H9 (cell line): ENCODE data around the gene RBM27. TPM values are rescaled to one million over a fixed set of nuclear protein-coding genes. Genes with fewer than 3 reads are reported as not detected.

Experiments
- DNase-seq: peaks from one replicate; pipeline ENCODE4 v3.0.0-alpha.2; 2017
- H2AFZ ChIP-seq: one replicate; pipeline ENCODE4 v1.6.1; 2013; ENCODE audit warnings: mild to moderate bottlenecking, low read length, control low read depth, moderate library complexity
- H2AK5ac ChIP-seq: 2 replicates; pipeline ENCODE4 v1.6.1; 2013; ENCODE audit warnings: low read length, control low read depth, mixed read lengths; ENCODE audit not compliant: insufficient read length
- H2BK120ac ChIP-seq: one replicate; pipeline ENCODE4 v1.6.1; 2013; ENCODE audit warnings: low read depth, mild to moderate bottlenecking, low read length, control low read depth, inconsistent platforms; ENCODE audit not compliant: poor library complexity, severe bottlenecking
- H2BK12ac ChIP-seq: 2 replicates; pipeline ENCODE4 v1.6.1; 2013; ENCODE audit warnings: low read length, control low read depth, mixed read lengths, low read depth; ENCODE audit not compliant: insufficient read length
- H2BK15ac ChIP-seq: 2 replicates; pipeline ENCODE4 v1.6.1; 2013; ENCODE audit warnings: low read depth, low read length, control low read depth
- H2BK20ac ChIP-seq: one replicate; pipeline ENCODE4 v1.6.1; 2013; ENCODE audit warnings: low read depth, mild to moderate bottlenecking, low read length, control low read depth, inconsistent platforms; ENCODE audit not compliant: poor library complexity, severe bottlenecking
- H2BK5ac ChIP-seq: 2 replicates; pipeline ENCODE4 v1.6.1; 2013; ENCODE audit warnings: low read length, control low read depth, mixed read lengths; ENCODE audit not compliant: insufficient read length
- H3K14ac ChIP-seq: 2 replicates; pipeline ENCODE4 v1.6.1; 2013; ENCODE audit warnings: low read length, control low read depth; ENCODE audit not compliant: insufficient read depth
- H3K18ac ChIP-seq: 2 replicates; pipeline ENCODE4 v1.6.1; 2013; ENCODE audit warnings: low read depth, mild to moderate bottlenecking, mixed read lengths, low read length, control low read depth; ENCODE audit not compliant: insufficient read length
- H3K23ac ChIP-seq: 2 replicates; pipeline ENCODE4 v1.6.1; 2013; ENCODE audit warnings: low read length, control low read depth, mixed read lengths, low read depth; ENCODE audit not compliant: insufficient read length
- H3K23me2 ChIP-seq: 2 replicates; pipeline ENCODE4 v1.6.1; 2013; ENCODE audit warnings: low read depth, mild to moderate bottlenecking, mixed read lengths, low read length, control low read depth; ENCODE audit not compliant: insufficient read length, poor library complexity, severe bottlenecking
- H3K27ac ChIP-seq: 2 replicates; pipeline ENCODE4 v1.5.1; 2013; ENCODE audit warnings: low read length, control low read depth, mixed read lengths, low read depth; ENCODE audit not compliant: insufficient read length
- H3K27me3 ChIP-seq: 2 replicates; pipeline ENCODE4 v1.6.1; 2013; ENCODE audit warnings: low read length, control low read depth, inconsistent platforms; ENCODE audit not compliant: insufficient read depth
- H3K4ac ChIP-seq: 2 replicates; pipeline ENCODE4 v1.6.1; 2013; ENCODE audit warnings: low read depth, mild to moderate bottlenecking, control low read depth, inconsistent platforms, low read length, moderate library complexity
- H3K4me1 ChIP-seq: 2 replicates; pipeline ENCODE4 v1.6.1; 2013; ENCODE audit warnings: low read length, control low read depth, inconsistent platforms; ENCODE audit not compliant: insufficient read depth
- H3K4me2 ChIP-seq: 2 replicates; pipeline ENCODE4 v1.6.1; 2013; ENCODE audit warnings: low read length, control low read depth, mixed read lengths; ENCODE audit not compliant: insufficient read length, insufficient read depth
- H3K56ac ChIP-seq: 2 replicates; pipeline ENCODE4 v1.6.1; 2013; ENCODE audit warnings: low read depth, mild to moderate bottlenecking, mixed read lengths, low read length, control low read depth; ENCODE audit not compliant: insufficient read length
- H3K79me1 ChIP-seq: 2 replicates; pipeline ENCODE4 v1.6.1; 2013; ENCODE audit warnings: low read depth, mild to moderate bottlenecking, moderate library complexity, low read length, control low read depth, inconsistent platforms; ENCODE audit not compliant: insufficient read depth, poor library complexity, severe bottlenecking
- H3K79me2 ChIP-seq: 2 replicates; pipeline ENCODE4 v1.6.1; 2013; ENCODE audit warnings: low read length, control low read depth, inconsistent platforms; ENCODE audit not compliant: insufficient read depth
- H3K9ac ChIP-seq: 2 replicates; pipeline ENCODE4 v1.6.1; 2013; ENCODE audit warnings: low read length, control low read depth, mixed read lengths; ENCODE audit not compliant: insufficient read length; ENCODE audit errors: extremely low read depth
- H3K9me3 ChIP-seq: one replicate; pipeline ENCODE4 v1.6.1; 2013; ENCODE audit warnings: low read depth, low read length, inconsistent platforms; ENCODE audit not compliant: control insufficient read depth
- H3T11ph ChIP-seq: one replicate; pipeline ENCODE4 v1.6.1; 2013; ENCODE audit warnings: mild to moderate bottlenecking, low read length, control low read depth, inconsistent platforms
- H4K20me1 ChIP-seq: one replicate; pipeline ENCODE4 v1.6.1; 2013; ENCODE audit not compliant: control insufficient read depth, insufficient read length, insufficient read depth
- H4K5ac ChIP-seq: 2 replicates; pipeline ENCODE4 v1.6.1; 2013; ENCODE audit warnings: low read depth, mild to moderate bottlenecking, mixed read lengths, low read length, control low read depth; ENCODE audit not compliant: insufficient read length
- H4K8ac ChIP-seq: replicated peaks from 2 replicates; pipeline ENCODE4 v1.6.1; 2013; ENCODE audit warnings: low read length, control low read depth, mixed read lengths, low read depth; ENCODE audit not compliant: insufficient read length
- H4K91ac ChIP-seq: 2 replicates; pipeline ENCODE4 v1.6.1; 2013; ENCODE audit warnings: low read depth, mild to moderate bottlenecking, moderate library complexity, mixed read lengths, low read length, control low read depth; ENCODE audit not compliant: insufficient read length
- H3K27ac Mint-ChIP-seq, 3 experiments: 2 replicates in 2 of 3; 3 replicates in 1 of 3; pipeline ENCODE4 v1.8.0; 2020 to 2021; ENCODE audit warnings: mixed read lengths in 3 of 3, mild to moderate bottlenecking in 1 of 3, moderate library complexity in 1 of 3
- H3K27me3 Mint-ChIP-seq: 2 replicates; pipeline ENCODE4 v1.8.0; 2021; ENCODE audit warnings: low read depth, mild to moderate bottlenecking, moderate library complexity, mixed read lengths
- H3K36me3 Mint-ChIP-seq, 3 experiments: 2 replicates in 2 of 3; 3 replicates in 1 of 3; pipeline ENCODE4 v1.8.0; 2020 to 2021; ENCODE audit warnings: low read depth in 3 of 3, mixed read lengths in 3 of 3; ENCODE audit not compliant: insufficient read depth in 1 of 3
- H3K4me1 Mint-ChIP-seq, 2 experiments: 2 replicates each; pipeline ENCODE4 v1.8.0; 2020; ENCODE audit warnings: mixed read lengths in 2 of 2
- H3K4me3 Mint-ChIP-seq, 2 experiments: 2 replicates in 1 of 2; 3 replicates in 1 of 2; pipeline ENCODE4 v1.8.0; 2020 to 2021; ENCODE audit warnings: mild to moderate bottlenecking in 2 of 2, mixed read lengths in 2 of 2, moderate library complexity in 1 of 2
- H3K9me3 Mint-ChIP-seq, 2 experiments: 2 replicates in 1 of 2; 3 replicates in 1 of 2; pipeline ENCODE4 v1.8.0; 2020; ENCODE audit warnings: mild to moderate bottlenecking in 2 of 2, mixed read lengths in 2 of 2, moderate library complexity in 1 of 2
- WGBS: extraction: QIAGEN DNeasy Blood & Tissue Kit; methylation state at CpG from one replicate; pipeline ENCODE4 v1.1.7; 2013; ENCODE audit warnings: missing lambda C conversion rate, low lambda C conversion rate, mixed read lengths; ENCODE audit not compliant: insufficient read length; ENCODE audit errors: extremely low coverage; 5-methylcytosine and 5-hydroxymethylcytosine counted together
- total RNA-seq: library from RNA; stranded (reverse); gene quantifications from 2 replicates; pipeline ENCODE4 v1.2.1, GENCODE V29; 2021
- TF ChIP-seq, protein P1 (sequence below): fragments of 200-600 bp; sonication (generic); conservative IDR thresholded peaks from 3 replicates; pipeline ENCODE4 v1.8.0; 2021; ENCODE audit warnings: antibody characterized with exemption, mild to moderate bottlenecking

RBM27 gene
- total RNA-seq, 1 experiment from 2014 or later = 33.8 TPM

DNA sequence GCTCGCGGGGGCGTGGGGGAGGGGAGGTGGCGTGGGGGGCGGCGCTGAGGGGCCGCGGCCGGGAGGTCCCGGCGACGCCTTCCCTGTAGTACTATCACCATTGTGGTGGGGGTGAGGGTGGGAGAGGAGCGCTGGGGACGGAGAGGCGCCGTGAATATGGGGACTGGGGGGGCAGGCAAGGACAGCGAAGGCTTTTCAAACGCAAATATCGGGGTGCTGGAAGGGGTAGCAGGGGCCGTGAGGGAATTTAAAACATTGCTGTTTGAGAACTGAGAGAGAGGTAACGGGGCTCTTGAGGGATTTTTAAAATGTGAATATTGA lies 427 bp downstream of the RBM27 start:
- H2AFZ ChIP-seq = no peak overlapping the region
- no peak for DNase-seq
- H3K4me2 ChIP-seq = peak overlapping the region; percentile 62

More for the DNA sequence above, 427 bp downstream of the RBM27 start:
- H2BK20ac ChIP-seq = no peak overlapping the region
- TF ChIP-seq, protein P1, sequence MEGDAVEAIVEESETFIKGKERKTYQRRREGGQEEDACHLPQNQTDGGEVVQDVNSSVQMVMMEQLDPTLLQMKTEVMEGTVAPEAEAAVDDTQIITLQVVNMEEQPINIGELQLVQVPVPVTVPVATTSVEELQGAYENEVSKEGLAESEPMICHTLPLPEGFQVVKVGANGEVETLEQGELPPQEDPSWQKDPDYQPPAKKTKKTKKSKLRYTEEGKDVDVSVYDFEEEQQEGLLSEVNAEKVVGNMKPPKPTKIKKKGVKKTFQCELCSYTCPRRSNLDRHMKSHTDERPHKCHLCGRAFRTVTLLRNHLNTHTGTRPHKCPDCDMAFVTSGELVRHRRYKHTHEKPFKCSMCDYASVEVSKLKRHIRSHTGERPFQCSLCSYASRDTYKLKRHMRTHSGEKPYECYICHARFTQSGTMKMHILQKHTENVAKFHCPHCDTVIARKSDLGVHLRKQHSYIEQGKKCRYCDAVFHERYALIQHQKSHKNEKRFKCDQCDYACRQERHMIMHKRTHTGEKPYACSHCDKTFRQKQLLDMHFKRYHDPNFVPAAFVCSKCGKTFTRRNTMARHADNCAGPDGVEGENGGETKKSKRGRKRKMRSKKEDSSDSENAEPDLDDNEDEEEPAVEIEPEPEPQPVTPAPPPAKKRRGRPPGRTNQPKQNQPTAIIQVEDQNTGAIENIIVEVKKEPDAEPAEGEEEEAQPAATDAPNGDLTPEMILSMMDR = no peak
- H3K56ac ChIP-seq = no peak overlapping the region
- no peak overlapping the region for H3T11ph ChIP-seq
- Mint-ChIP-seq H3K27ac (no peak overlapping the region), H3K27me3 (no peaks in the 10 kb centered on the region; the same call in 1 of the 2 replicates), H3K4me3 (no peak overlapping the region), H3K4me1 (peaks cover 6 to 11% of the 10 kb centered on the region in 2 experiments), H3K36me3 (no peaks in the 10 kb centered on the region; a peak in 1 of 7 replicates), H3K9me3 (no peaks in the 10 kb centered on the region)
- no peak overlapping the region for H2BK15ac ChIP-seq
- H3K27ac ChIP-seq = peak overlapping the region; percentile 58
- H4K8ac ChIP-seq = no peak overlapping the region
- H3K79me1 ChIP-seq = peaks cover 6% of the 10 kb centered on the region
- no CpG with 5 or more reads among the region's 21 CpGs for WGBS
- H3K4me1 ChIP-seq = no peaks in the 10 kb centered on the region
- H3K23ac ChIP-seq = no peak overlapping the region
- H4K20me1 ChIP-seq = no peaks in the 10 kb centered on the region
- H3K9ac ChIP-seq = peak overlapping the region; percentile 72
- H2BK5ac ChIP-seq = no peak overlapping the region
- no peak overlapping the region for H2BK120ac ChIP-seq
- H4K91ac ChIP-seq = no peak overlapping the region
- no peak overlapping the region for H3K4ac ChIP-seq
- no peak overlapping the region for H2BK12ac ChIP-seq
- no peaks in the 10 kb centered on the region for H3K9me3 ChIP-seq
- no peak overlapping the region for H3K14ac ChIP-seq
- no peaks in the 10 kb centered on the region for H3K27me3 ChIP-seq
- H2AK5ac ChIP-seq = no peak overlapping the region
- H3K18ac ChIP-seq = no peak overlapping the region
- peaks cover 3% of the 10 kb centered on the region for H3K23me2 ChIP-seq
- H3K79me2 ChIP-seq = peaks cover 29% of the 10 kb centered on the region; the same call in 1 of the 2 replicates
- no peak overlapping the region for H4K5ac ChIP-seq
